Heart left ventricle (tissue), 13 donors: ENCODE data around the gene ZNF697.

Experiments used
- CTCF ChIP-seq, 12 donors: fragments of 200-600 bp; sonication (generic) in 4 of 12; IDR thresholded peaks; one replicate each; pipeline versions ENCODE4 v1.5.0 to v1.8.0; 2018 to 2022; ENCODE audit warnings: antibody characterized with exemption in 12 of 12, mild to moderate bottlenecking in 5 of 12
- POLR2A ChIP-seq, 2 donors: fragments of 450-650 bp; IDR thresholded peaks; one replicate each; pipeline ENCODE4 v1.6.1; 2017; ENCODE audit warnings: antibody characterized with exemption in 2 of 2, mild to moderate bottlenecking in 2 of 2, moderate library complexity in 2 of 2
- donor health status: ischemic (EF 13 %, LVEDD 7.1; RV severe dilation, severe dysfunction).
- donor health status: DM: no; HTN: yes; CAD: no.
- donor health status: DM: no; HTN: no; CAD: no.
- donor health status: ischemic (EF 25% LVEDD 6.9; RV normal size, moderate dysfunction).
- donor health status: ischemic (EF 25% LVEDD 5.7; RV mildly dilated, moderate dysfunction).
- donor health status: ischemic (EF 35%, LVEDD 5.7; RV mildly dilated, moderate dysfunction).
- donor health status: nonischemic (EF 11% LVEDD 7.7; RV severe dilation, severe dysfunction).
- donor health status: DM: yes; HTN: yes; CAD: no.
- donor health status: PGD.
- donor health status: ischemic (EF 29% LVEDD 5.4; RV normal size, mild dysfunction).
- donor health status: nonischemic (EF 23%, LVEDD 6.1; RV moderate dilation, normal function).

GRCh38 chr1:119646521-119647227 is 1.4 kb downstream of the ZNF697 start:
- no peak for TF ChIP-seq CTCF (IDR thresholded peaks at IDR 0.05)
- no peak for TF ChIP-seq POLR2A (IDR thresholded peaks at IDR 0.05)
